Endothelial cell of umbilical vein (primary cell): ENCODE measurements around the gene USP47.

ENCODE experiments used
- EZH2 ChIP-seq: IDR thresholded peaks from 2 replicates; pipeline ENCODE4 v1.6.1; 2012; ENCODE audit warnings: borderline replicate concordance, low read depth, mild to moderate bottlenecking, moderate library complexity, low read length, inconsistent platforms; ENCODE audit not compliant: severe bottlenecking
- MAX ChIP-seq: IDR thresholded peaks from 2 replicates; pipeline ENCODE4 v1.6.1; 2011; ENCODE audit not compliant: insufficient read depth, insufficient read length
- MYC ChIP-seq: IDR thresholded peaks from one replicate; pipeline ENCODE4 v1.6.1; 2011; ENCODE audit warnings: mild to moderate bottlenecking, low read depth, low read length
- POLR2A ChIP-seq: IDR thresholded peaks from 2 replicates; pipeline ENCODE4 v1.6.1; 2012; ENCODE audit warnings: low read depth, mild to moderate bottlenecking, control low read depth, low read length
- POLR2AphosphoS5 ChIP-seq: IDR thresholded peaks from 2 replicates; pipeline ENCODE4 v1.6.1; 2012; ENCODE audit warnings: low read depth, mild to moderate bottlenecking, control low read depth, low read length, moderate library complexity; ENCODE audit not compliant: insufficient read depth
- TF ChIP-seq, protein P1 (sequence below), 2 donors: IDR thresholded peaks; 1 replicate in 1 of 2; 2 replicates in 1 of 2; pipeline ENCODE4 v1.5.1; 2011; ENCODE audit warnings: low read length in 2 of 2, mild to moderate bottlenecking in 2 of 2, moderate library complexity in 2 of 2, control low read depth in 1 of 2, inconsistent platforms in 1 of 2, low read depth in 1 of 2; ENCODE audit not compliant: insufficient read depth in 1 of 2; ENCODE audit errors: extremely low read depth in 1 of 2

- TF ChIP-seq, protein P1, sequence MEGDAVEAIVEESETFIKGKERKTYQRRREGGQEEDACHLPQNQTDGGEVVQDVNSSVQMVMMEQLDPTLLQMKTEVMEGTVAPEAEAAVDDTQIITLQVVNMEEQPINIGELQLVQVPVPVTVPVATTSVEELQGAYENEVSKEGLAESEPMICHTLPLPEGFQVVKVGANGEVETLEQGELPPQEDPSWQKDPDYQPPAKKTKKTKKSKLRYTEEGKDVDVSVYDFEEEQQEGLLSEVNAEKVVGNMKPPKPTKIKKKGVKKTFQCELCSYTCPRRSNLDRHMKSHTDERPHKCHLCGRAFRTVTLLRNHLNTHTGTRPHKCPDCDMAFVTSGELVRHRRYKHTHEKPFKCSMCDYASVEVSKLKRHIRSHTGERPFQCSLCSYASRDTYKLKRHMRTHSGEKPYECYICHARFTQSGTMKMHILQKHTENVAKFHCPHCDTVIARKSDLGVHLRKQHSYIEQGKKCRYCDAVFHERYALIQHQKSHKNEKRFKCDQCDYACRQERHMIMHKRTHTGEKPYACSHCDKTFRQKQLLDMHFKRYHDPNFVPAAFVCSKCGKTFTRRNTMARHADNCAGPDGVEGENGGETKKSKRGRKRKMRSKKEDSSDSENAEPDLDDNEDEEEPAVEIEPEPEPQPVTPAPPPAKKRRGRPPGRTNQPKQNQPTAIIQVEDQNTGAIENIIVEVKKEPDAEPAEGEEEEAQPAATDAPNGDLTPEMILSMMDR (IDR thresholded peaks at IDR 0.05; ENCODE audit: extremely low read depth in 1 of 2, insufficient read depth in 1 of 2, low read depth in 1 of 2, low read length in 2 of 2), result no peak
- TF ChIP-seq MYC, result no peak
- no peak for TF ChIP-seq EZH2
- no peak for TF ChIP-seq MAX
- TF ChIP-seq POLR2A, result no peak
- TF ChIP-seq POLR2AphosphoS5, result no peak
These were observed 138.4 kb downstream of the USP47 start for GRCh38 chr11:11980200-11980599.
